GM21576 (cell line): ENCODE data around the gene ASB6.

Experiments used
- ATAC-seq: cut with Tn5 transposase; IDR thresholded peaks from one replicate; pipeline ENCODE4 v1.9.1; 2021; ENCODE audit warnings: mild to moderate bottlenecking, moderate library complexity; ENCODE audit not compliant: unreplicated experiment

Gene ASB6

GRCh38 chr9:129587487-129588262 lies 54.3 kb downstream of the ASB6 start:
- ATAC-seq, result no peak

GRCh38 chr9:129586685-129587084 lies 55.3 kb downstream of the ASB6 start:
- no peak for ATAC-seq

- no peak for ATAC-seq
Measured at GRCh38 chr9:129586245-129586644, 55.7 kb downstream of the ASB6 start.

GRCh38 chr9:129585352-129585751 lies 56.6 kb downstream of the ASB6 start:
- ATAC-seq, result no peak
